Testis (tissue), 3 donors: ENCODE results near the gene MAN2A2. TPM values are rescaled to one million over a fixed set of nuclear protein-coding genes. Genes with fewer than 3 reads are reported as not detected.
"Not testable (repeated sequence)": the region's sequence is repeated elsewhere in the genome, so short reads cannot be mapped to it uniquely, and the experiment has no call there.

Source experiments
- DNase-seq: peaks from one replicate; pipeline ENCODE4 v3.0.0-alpha.2; 2019
- H3K27ac ChIP-seq, 2 donors: fragments of 200-600 bp; sonication (generic); one replicate each; pipeline ENCODE4 v1.5.1; 2019
- H3K27me3 ChIP-seq: fragments of 200-600 bp; sonication (generic); one replicate; pipeline ENCODE4 v1.5.1; 2019
- H3K36me3 ChIP-seq: fragments of 200-600 bp; sonication (generic); one replicate; pipeline ENCODE4 v1.5.1; 2017; ENCODE audit warnings: low read depth; ENCODE audit errors: missing control alignments
- H3K4me1 ChIP-seq: fragments of 200-600 bp; sonication (generic); one replicate; pipeline ENCODE4 v1.5.1; 2019
- H3K4me3 ChIP-seq, 2 donors: fragments of 200-600 bp; sonication (generic); one replicate each; pipeline ENCODE4 v1.5.1; 2017 to 2019
- H3K9me3 ChIP-seq: fragments of 200-600 bp; sonication (generic); one replicate; pipeline ENCODE4 v1.5.1; 2017
- CTCF ChIP-seq, 3 experiments: fragments of 450-650 bp in 2 of 3; fragments of 200-600 bp in 1 of 3; sonication (generic) in 1 of 3; IDR thresholded peaks; one replicate each; pipeline ENCODE4 v1.5.1; 2016 to 2019; ENCODE audit warnings: antibody characterized with exemption in 3 of 3, mild to moderate bottlenecking in 2 of 3, moderate library complexity in 1 of 3
- POLR2A ChIP-seq: fragments of 450-650 bp; IDR thresholded peaks from one replicate; pipeline ENCODE4 v1.6.1; 2017; ENCODE audit warnings: antibody characterized with exemption, mild to moderate bottlenecking, moderate library complexity
- WGBS, 2 donors: methylation state at CpG; one replicate each; pipeline ENCODE4 v1.1.5; 2018; 5-methylcytosine and 5-hydroxymethylcytosine counted together
- intact Hi-C: fragments of 100-400 bp; cut with DNase I; formaldehyde crosslinking; loops from one replicate; pipeline ENCODE4 v1.15.1; 2023; ENCODE audit warnings: low total_unique reads
- polyA plus RNA-seq: library from polyadenylated mRNA; stranded (reverse); fragments of 350-450 nt; fragmentation: Illumina TruSeq; extraction: RNeasy Lipid Tissue Mini Kit (QIAGEN cat#74804); gene quantifications from one replicate; pipeline ENCODE4 v1.2.3, GENCODE V29; 2014; ENCODE audit warnings: low read depth, low replicate concordance; ENCODE audit not compliant: insufficient read depth
- total RNA-seq, 2 donors: library from RNA; depleted of rRNA; stranded (reverse); fragments of >200 nt; gene quantifications; one replicate each; pipeline ENCODE4 v1.2.3, GENCODE V29; 2016

MAN2A2 gene
- total and polyA plus RNA-seq, 3 donors from 2014 or later: 101 to 151 (median 128) TPM

GRCh38 chr15:90873488-90873997 is 29.6 kb upstream of the MAN2A2 start:
- H3K27me3 ChIP-seq: no peaks in the 10 kb centered on the region
- H3K4me1 ChIP-seq: peaks cover 30% of the 10 kb centered on the region
- no peak overlapping the region for H3K4me3 ChIP-seq
- 89 to 93% methylated on average over 4 to 6 of the region's 6 CpGs for WGBS, 2 donors
- TF ChIP-seq POLR2A (no peak), CTCF (IDR thresholded peaks at IDR 0.05) (no peak)
- H3K36me3 ChIP-seq: no peaks in the 10 kb centered on the region
- no peak for DNase-seq
- intact Hi-C loops: no loop called here
- H3K27ac ChIP-seq: no peak overlapping the region
- no peaks in the 10 kb centered on the region for H3K9me3 ChIP-seq

GRCh38 chr15:90873998-90874605 is 29.0 kb upstream of the MAN2A2 start:
- no peaks in the 10 kb centered on the region for H3K27me3 ChIP-seq
- no peak for DNase-seq
- intact Hi-C loops: no loop called here

GRCh38 chr15:90874986-90875385 is 28.1 kb upstream of the MAN2A2 start:
- H3K27me3 ChIP-seq, intact Hi-C loops, H3K4me3 ChIP-seq, H3K27ac ChIP-seq, H3K9me3 ChIP-seq, H3K36me3 ChIP-seq, DNase-seq: not testable (repeated sequence)
- 87 to 92% methylated on average over 8 to 9 of the region's 9 CpGs for WGBS, 2 donors
- H3K4me1 ChIP-seq: peaks cover 22% of the 10 kb centered on the region

More at GRCh38 chr15:90873998-90874605, 29.0 kb upstream of the MAN2A2 start:
- H3K4me1 ChIP-seq: peaks cover 29% of the 10 kb centered on the region
- no peak for TF ChIP-seq CTCF (IDR thresholded peaks at IDR 0.05)
- no peak for TF ChIP-seq POLR2A
- no peak overlapping the region for H3K27ac ChIP-seq
- WGBS, 2 donors: 63 to 73% methylated on average over 14 to 15 of the region's 15 CpGs
- H3K9me3 ChIP-seq: no peaks in the 10 kb centered on the region
- H3K4me3 ChIP-seq: no peak overlapping the region
- no peaks in the 10 kb centered on the region for H3K36me3 ChIP-seq

GRCh38 chr15:90875549-90875981 is 27.5 kb upstream of the MAN2A2 start:
- intact Hi-C loops: no loop called here
- no peaks in the 10 kb centered on the region for H3K9me3 ChIP-seq
- peaks cover 17% of the 10 kb centered on the region for H3K4me1 ChIP-seq
- no peak overlapping the region for H3K4me3 ChIP-seq
- H3K36me3 ChIP-seq: no peaks in the 10 kb centered on the region
- no peaks in the 10 kb centered on the region for H3K27me3 ChIP-seq
- 90 to 93% methylated on average over 2 to 12 of the region's 12 CpGs for WGBS, 2 donors
- no peak for DNase-seq
- H3K27ac ChIP-seq: no peak overlapping the region
- TF ChIP-seq CTCF (IDR thresholded peaks at IDR 0.05) (no peak), POLR2A (no peak)

GRCh38 chr15:90876046-90876445 is 27.1 kb upstream of the MAN2A2 start:
- TF ChIP-seq CTCF (IDR thresholded peaks at IDR 0.05) (no peak), POLR2A (no peak)
- WGBS, 2 donors: 95 to 96% methylated on average over 11 to 20 of the region's 20 CpGs
- peaks cover 12% of the 10 kb centered on the region for H3K4me1 ChIP-seq
- H3K4me3 ChIP-seq: no peak overlapping the region
- H3K36me3 ChIP-seq: no peaks in the 10 kb centered on the region
- no peaks in the 10 kb centered on the region for H3K27me3 ChIP-seq
- no peaks in the 10 kb centered on the region for H3K9me3 ChIP-seq
- DNase-seq: no peak
- no peak overlapping the region for H3K27ac ChIP-seq
- intact Hi-C loops: no loop called here
